Endothelial cell of umbilical vein (primary cell): Measurements from ENCODE around the gene DAP. TPM values are rescaled to one million over a fixed set of nuclear protein-coding genes. Genes with fewer than 3 reads are reported as not detected.

Experiments used
- BruUV-seq: library from RNA; stranded (reverse); fragments of 400-500 nt; replicated peaks from 2 replicates; lab custom pipeline; 2021; lab: Mats Ljungman, UMichigan
- CTCF ChIA-PET: fragments of 300-600, 350-600 bp; sonication (Branson Sonifier 250); formaldehyde crosslinking; loops from one replicate; lab custom pipeline; 2021; ENCODE audit warnings: antibody characterized with exemption, inconsistent platforms; lab: Charles Lee
- POLR2A ChIA-PET: fragments of 300-600, 350-600 bp; sonication (Branson Sonifier 250); formaldehyde crosslinking; loops from one replicate; lab custom pipeline; 2021; ENCODE audit warnings: antibody characterized with exemption, inconsistent platforms; lab: Charles Lee
- DNase-seq: peaks from one replicate; pipeline ENCODE4 v3.0.0-alpha.2; 2011; ENCODE audit warnings: low read depth, low spot score
- FAIRE-seq: peaks from 2 replicates; lab custom pipeline; 2011; peaks lifted over from hg19 to GRCh38; lab: Jason Lieb, UNC
- H2AFZ ChIP-seq: 2 replicates; pipeline ENCODE4 v1.6.0; 2012; ENCODE audit warnings: low read depth, low read length, control low read depth, inconsistent platforms
- H3K27ac ChIP-seq: 2 replicates; pipeline ENCODE4 v1.5.1; 2011; ENCODE audit warnings: low read depth, mild to moderate bottlenecking, control low read depth, low read length, moderate library complexity; ENCODE audit not compliant: insufficient read depth
- H3K27me3 ChIP-seq, 2 experiments: 2 replicates each; pipeline versions ENCODE4 v1.6.0 to v1.6.1; 2011; ENCODE audit warnings: low read length in 2 of 2, mixed read lengths in 1 of 2; ENCODE audit not compliant: control insufficient read depth in 2 of 2, insufficient read depth in 2 of 2
- H3K36me3 ChIP-seq, 2 experiments: 2 replicates in 1 of 2; 3 replicates in 1 of 2; pipeline ENCODE4 v1.5.1; 2011; ENCODE audit warnings: low read length in 2 of 2, mild to moderate bottlenecking in 1 of 2, moderate library complexity in 1 of 2; ENCODE audit not compliant: control insufficient read depth in 2 of 2, insufficient read depth in 2 of 2; ENCODE audit errors: extremely low read depth in 1 of 2
- H3K4me1 ChIP-seq: 3 replicates; pipeline ENCODE4 v1.5.1; 2011; ENCODE audit warnings: mild to moderate bottlenecking, low read length; ENCODE audit not compliant: control insufficient read depth, insufficient read depth; ENCODE audit errors: extremely low read depth
- H3K4me2 ChIP-seq: 2 replicates; pipeline ENCODE4 v1.6.1; 2011; ENCODE audit warnings: low read length, control low read depth, mixed read lengths; ENCODE audit not compliant: insufficient read depth
- H3K4me3 ChIP-seq, 3 experiments: fragments of 200-600 bp in 1 of 3; sonication (generic), shearing (Covaris generic) in 1 of 3; replicated peaks in 1 of 3; 2 replicates each; pipeline ENCODE4 v1.5.1; 2011 to 2016; ENCODE audit warnings: control low read depth in 3 of 3, low read length in 3 of 3, mild to moderate bottlenecking in 2 of 3, inconsistent platforms in 1 of 3, low read depth in 1 of 3, moderate library complexity in 1 of 3; ENCODE audit not compliant: insufficient read depth in 1 of 3
- H3K79me2 ChIP-seq: 2 replicates; pipeline ENCODE4 v1.6.0; 2012; ENCODE audit warnings: low read length, inconsistent platforms; ENCODE audit not compliant: control insufficient read depth, insufficient read depth
- H3K9ac ChIP-seq: replicated peaks from 2 replicates; pipeline ENCODE3; 2011; ENCODE audit warnings: low read length, control low read depth; ENCODE audit not compliant: insufficient read depth; ENCODE audit errors: extremely low read depth
- H3K9me1 ChIP-seq: replicated peaks from 3 replicates; pipeline ENCODE4 v1.6.0; 2011; ENCODE audit warnings: mild to moderate bottlenecking, low read length; ENCODE audit not compliant: control insufficient read depth, insufficient read depth; ENCODE audit errors: extremely low read depth
- H3K9me3 ChIP-seq: replicated peaks from 2 replicates; pipeline ENCODE4 v1.5.1; 2012; ENCODE audit warnings: low read length, inconsistent platforms; ENCODE audit not compliant: control insufficient read depth, insufficient read depth
- H4K20me1 ChIP-seq: replicated peaks from 2 replicates; pipeline ENCODE3; 2011; ENCODE audit warnings: mild to moderate bottlenecking, low read length; ENCODE audit not compliant: control insufficient read depth, insufficient read depth; ENCODE audit errors: extremely low read depth
- EZH2 ChIP-seq: IDR thresholded peaks from 2 replicates; pipeline ENCODE4 v1.6.1; 2012; ENCODE audit warnings: borderline replicate concordance, low read depth, mild to moderate bottlenecking, moderate library complexity, low read length, inconsistent platforms; ENCODE audit not compliant: severe bottlenecking
- FOS ChIP-seq: IDR thresholded peaks from 2 replicates; pipeline ENCODE4 v1.6.1; 2011; ENCODE audit warnings: mild to moderate bottlenecking, low read length, moderate library complexity, borderline replicate concordance; ENCODE audit not compliant: insufficient read depth
- GATA2 ChIP-seq: IDR thresholded peaks from 2 replicates; pipeline ENCODE4 v1.7.0; 2011; ENCODE audit warnings: low read depth, mild to moderate bottlenecking, moderate library complexity, mixed read lengths, low read length; ENCODE audit not compliant: insufficient read length, insufficient read depth
- JUN ChIP-seq: IDR thresholded peaks from 2 replicates; pipeline ENCODE4 v1.6.1; 2011; ENCODE audit warnings: borderline replicate concordance, low read depth; ENCODE audit not compliant: insufficient read length, insufficient read depth
- MYC ChIP-seq: IDR thresholded peaks from one replicate; pipeline ENCODE4 v1.6.1; 2011; ENCODE audit warnings: mild to moderate bottlenecking, low read depth, low read length
- POLR2A ChIP-seq: IDR thresholded peaks from 2 replicates; pipeline ENCODE4 v1.6.1; 2012; ENCODE audit warnings: low read depth, mild to moderate bottlenecking, control low read depth, low read length
- POLR2AphosphoS5 ChIP-seq: IDR thresholded peaks from 2 replicates; pipeline ENCODE4 v1.6.1; 2012; ENCODE audit warnings: low read depth, mild to moderate bottlenecking, control low read depth, low read length, moderate library complexity; ENCODE audit not compliant: insufficient read depth
- dilution Hi-C: fragments of 300-500 bp; cut with MboI; formaldehyde crosslinking; loops from one replicate; pipeline ENCODE4 v1.15.0; 2019; ENCODE audit warnings: low sequenced_read_pairs; ENCODE audit not compliant: extremely low pct_ligation_motif_present
- intact Hi-C: fragments of 100-400 bp; cut with micrococcal nuclease; formaldehyde crosslinking; loops from one replicate; pipeline ENCODE4 v1.10.0; 2022
- polyA plus RNA-seq, 4 experiments: library from polyadenylated mRNA; depleted of rRNA in 3 of 4; stranded (reverse) in 3 of 4; unstranded in 1 of 4; fragments of >200 nt; gene quantifications; 2 replicates each; pipeline versions ENCODE4 v1.2.1 to v1.2.3, GENCODE V29; 2011 to 2012; ENCODE audit warnings: missing spikeins in 1 of 4
- total RNA-seq: library from RNA; stranded (reverse); gene quantifications from 2 replicates; pipeline ENCODE4 v1.2.3, GENCODE V29; 2021
- TF ChIP-seq, protein P1 (sequence below): IDR thresholded peaks from 2 replicates; pipeline ENCODE4 v1.6.1; 2011; ENCODE audit not compliant: insufficient read depth, insufficient read length
- TF ChIP-seq, protein P2 (sequence below), 2 donors: IDR thresholded peaks; 1 replicate in 1 of 2; 2 replicates in 1 of 2; pipeline ENCODE4 v1.5.1; 2011; ENCODE audit warnings: low read length in 2 of 2, mild to moderate bottlenecking in 2 of 2, moderate library complexity in 2 of 2, control low read depth in 1 of 2, inconsistent platforms in 1 of 2, low read depth in 1 of 2; ENCODE audit not compliant: insufficient read depth in 1 of 2; ENCODE audit errors: extremely low read depth in 1 of 2

DAP gene
- total and polyA plus RNA-seq, 2 donors (not counting 3 experiments of a cell fraction or from before 2014, with no cell fraction given), result 79.8 to 188 TPM

DNA sequence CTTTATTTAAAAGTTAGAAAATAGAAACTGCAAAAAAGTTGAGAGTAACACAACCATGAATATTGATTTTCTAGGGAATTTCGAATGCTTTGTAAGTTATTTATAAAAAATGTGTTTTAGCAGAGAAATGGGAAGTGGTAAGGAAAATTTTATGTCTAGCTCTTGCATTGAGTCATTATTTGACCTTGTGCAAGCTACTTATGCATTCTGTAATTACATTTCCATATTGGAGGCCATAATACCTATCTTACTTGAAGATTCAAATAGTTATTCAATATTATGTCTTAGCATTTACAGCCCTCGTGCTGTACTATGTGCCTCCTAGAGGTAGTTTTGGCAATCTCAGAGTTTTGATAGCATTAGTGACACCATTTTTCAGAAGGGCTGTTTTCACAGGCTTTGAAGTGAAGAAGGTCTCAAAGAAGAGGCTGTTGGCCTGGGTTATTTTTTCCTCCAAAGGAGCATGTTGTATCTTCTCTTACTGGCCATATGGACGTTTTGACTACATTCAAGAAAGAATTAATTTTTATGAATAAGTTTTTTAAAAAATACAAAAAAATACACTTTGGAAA is 7.4 kb upstream of the DAP start:
- Histone ChIP-seq H2AFZ (no peak overlapping the region), H4K20me1 (no peaks in the 10 kb centered on the region), H3K4me2 (no peak overlapping the region), H3K4me3 (no peak overlapping the region), H3K9me1 (no peaks in the 10 kb centered on the region), H3K79me2 (no peaks in the 10 kb centered on the region), H3K36me3 (no peaks in the 10 kb centered on the region), H3K27ac (no peak overlapping the region), H3K27me3 (peaks cover 0 to 5% of the 10 kb centered on the region in 2 experiments), H3K9ac (no peak overlapping the region), H3K4me1 (no peaks in the 10 kb centered on the region), H3K9me3 (no peaks in the 10 kb centered on the region)
- no peak for TF ChIP-seq EZH2
- TF ChIP-seq, protein P1, sequence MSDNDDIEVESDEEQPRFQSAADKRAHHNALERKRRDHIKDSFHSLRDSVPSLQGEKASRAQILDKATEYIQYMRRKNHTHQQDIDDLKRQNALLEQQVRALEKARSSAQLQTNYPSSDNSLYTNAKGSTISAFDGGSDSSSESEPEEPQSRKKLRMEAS, result no peak
- TF ChIP-seq GATA2, result no peak
- no peak for TF ChIP-seq POLR2A
- no peak for TF ChIP-seq MYC
- TF ChIP-seq POLR2AphosphoS5, result no peak
- no peak for TF ChIP-seq FOS
- TF ChIP-seq, protein P2, sequence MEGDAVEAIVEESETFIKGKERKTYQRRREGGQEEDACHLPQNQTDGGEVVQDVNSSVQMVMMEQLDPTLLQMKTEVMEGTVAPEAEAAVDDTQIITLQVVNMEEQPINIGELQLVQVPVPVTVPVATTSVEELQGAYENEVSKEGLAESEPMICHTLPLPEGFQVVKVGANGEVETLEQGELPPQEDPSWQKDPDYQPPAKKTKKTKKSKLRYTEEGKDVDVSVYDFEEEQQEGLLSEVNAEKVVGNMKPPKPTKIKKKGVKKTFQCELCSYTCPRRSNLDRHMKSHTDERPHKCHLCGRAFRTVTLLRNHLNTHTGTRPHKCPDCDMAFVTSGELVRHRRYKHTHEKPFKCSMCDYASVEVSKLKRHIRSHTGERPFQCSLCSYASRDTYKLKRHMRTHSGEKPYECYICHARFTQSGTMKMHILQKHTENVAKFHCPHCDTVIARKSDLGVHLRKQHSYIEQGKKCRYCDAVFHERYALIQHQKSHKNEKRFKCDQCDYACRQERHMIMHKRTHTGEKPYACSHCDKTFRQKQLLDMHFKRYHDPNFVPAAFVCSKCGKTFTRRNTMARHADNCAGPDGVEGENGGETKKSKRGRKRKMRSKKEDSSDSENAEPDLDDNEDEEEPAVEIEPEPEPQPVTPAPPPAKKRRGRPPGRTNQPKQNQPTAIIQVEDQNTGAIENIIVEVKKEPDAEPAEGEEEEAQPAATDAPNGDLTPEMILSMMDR (IDR thresholded peaks at IDR 0.05; ENCODE audit: extremely low read depth in 1 of 2, insufficient read depth in 1 of 2, low read depth in 1 of 2, low read length in 2 of 2), result no peak
- TF ChIP-seq JUN, result no peak
- CTCF ChIA-PET, result interaction anchor here (1.0 to 1.6 kb wide), 2 partner anchors 44 to 316 kb away, joined by 3 read pairs; no protein-coding TSS in a partner anchor
- intact Hi-C loops (no loop called here), dilution Hi-C loops (no loop called here)
- no TSS peak for BruUV-seq
- DNase-seq, result no peak
- FAIRE-seq, result no peak
- POLR2A ChIA-PET, result no interaction called here
